Stimulated activated CD4-positive, alpha-beta T cell treated with anti-CD3 and anti-CD28 coated beads, Interleukin-15, amount 100 ng/mL, for 24 hours (primary cell): ENCODE measurements around the gene MPRIP.

ENCODE experiments used
- DNase-seq: peaks from one replicate; pipeline ENCODE4 v3.0.0-alpha.2; 2020

MPRIP gene

GRCh38 chr17:17029938-17030337, 12.3 kb upstream of the MPRIP start:
- DNase-seq: no peak

DNA sequence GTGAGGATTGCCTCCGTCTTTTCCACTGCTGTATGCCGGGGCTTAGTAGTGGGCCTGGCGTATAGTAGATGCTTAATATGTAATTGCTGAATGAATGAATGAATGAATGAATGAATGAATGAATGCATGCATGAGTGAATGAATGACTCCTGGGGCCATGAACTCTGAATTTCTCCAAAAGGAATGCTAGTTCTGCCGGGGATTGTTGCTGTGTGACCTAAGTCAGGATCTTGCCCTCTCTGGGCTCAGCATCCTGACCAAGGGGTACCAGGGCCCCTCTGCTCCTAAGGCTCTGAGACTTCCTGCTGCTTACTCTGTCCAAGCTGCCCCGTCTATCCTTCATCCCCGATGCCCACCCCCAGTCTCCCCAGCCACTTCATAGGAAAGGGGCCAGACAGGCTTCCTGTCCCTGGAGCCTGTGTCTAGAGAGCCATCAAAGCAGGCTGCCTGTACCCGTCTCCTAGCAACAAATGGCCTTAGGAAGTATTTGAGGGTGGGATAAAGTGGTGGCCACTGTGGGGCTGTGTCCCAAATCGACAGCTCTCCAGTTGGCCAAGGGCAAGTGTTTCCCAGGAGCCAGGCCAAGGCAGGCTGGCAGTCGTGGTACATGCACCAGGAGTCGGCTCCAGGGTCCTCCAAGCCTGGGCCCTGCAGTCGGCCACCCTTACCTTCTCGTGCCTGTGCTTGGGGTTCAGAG, 11.6 kb upstream of the MPRIP start:
- no peak for DNase-seq

- no peak for DNase-seq
Observed at GRCh38 chr17:17032131-17032692, 10.0 kb upstream of the MPRIP start.

DNA sequence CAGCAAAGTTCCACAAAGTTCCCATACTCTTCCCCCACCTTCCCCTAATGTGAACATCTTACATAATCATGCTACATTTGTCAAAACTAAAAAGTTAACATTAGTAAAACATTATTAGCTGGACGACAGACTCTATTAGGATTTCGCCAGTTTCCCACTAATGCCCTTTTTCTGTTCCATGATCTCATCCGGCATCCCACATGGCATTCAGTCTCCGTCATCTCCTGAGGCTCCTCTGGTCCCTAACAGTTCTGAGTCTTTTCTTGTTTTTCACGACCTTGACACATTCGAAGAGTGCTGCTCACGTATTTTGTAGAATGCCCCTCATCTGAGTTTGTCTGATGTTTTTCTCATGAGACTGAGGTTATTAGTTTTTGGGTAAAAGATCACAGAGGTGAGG, 8.8 kb upstream of the MPRIP start:
- no peak for DNase-seq

DNA sequence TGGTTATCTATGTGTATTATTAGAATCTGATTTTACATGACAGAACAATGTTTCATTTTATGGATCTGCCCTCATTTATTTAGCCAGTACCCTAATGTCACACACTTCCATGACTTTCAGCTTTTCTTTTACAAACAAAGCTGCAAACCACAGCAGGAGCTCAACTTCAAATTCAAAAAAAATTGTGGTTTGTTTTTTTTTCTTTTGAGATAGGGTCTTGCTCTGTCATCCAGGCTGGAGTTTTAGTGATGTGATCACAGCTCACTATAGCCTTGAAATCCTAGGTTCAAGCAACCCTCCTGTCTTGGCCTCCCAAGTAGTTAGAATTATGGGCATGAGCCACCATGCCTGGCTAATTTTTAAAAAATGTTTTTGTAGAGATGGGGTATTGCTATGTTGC, 8.2 kb upstream of the MPRIP start:
- DNase-seq: no peak

DNA sequence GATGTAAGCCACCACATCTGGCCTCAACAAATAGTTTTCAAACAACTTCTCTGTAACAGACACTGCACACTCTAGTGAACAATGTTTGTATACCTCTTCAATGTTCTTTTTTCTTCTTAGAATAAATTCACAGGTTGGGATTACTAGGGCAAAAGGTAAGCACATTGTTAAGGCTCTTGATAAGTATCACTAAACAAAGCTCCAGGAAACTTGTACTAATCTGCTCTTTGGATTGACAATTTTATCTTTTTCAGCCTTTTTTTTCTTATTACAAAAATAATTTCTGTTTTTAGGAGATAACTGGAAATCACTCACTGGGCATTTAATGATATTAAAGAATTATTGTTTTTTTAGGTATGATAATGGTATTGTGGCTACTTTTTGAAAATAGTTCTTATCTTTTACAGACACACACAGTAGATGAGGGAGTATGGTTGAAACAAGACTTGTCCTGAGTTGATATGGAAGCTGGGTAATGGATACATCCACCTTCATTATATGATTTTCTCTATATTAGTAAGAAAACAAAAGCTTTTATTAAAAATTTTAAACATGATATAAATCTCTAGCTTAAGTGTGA, 7.7 kb upstream of the MPRIP start:
- no peak for DNase-seq

- no peak for DNase-seq
Observed at GRCh38 chr17:17035490-17035889, 6.8 kb upstream of the MPRIP start.

DNA sequence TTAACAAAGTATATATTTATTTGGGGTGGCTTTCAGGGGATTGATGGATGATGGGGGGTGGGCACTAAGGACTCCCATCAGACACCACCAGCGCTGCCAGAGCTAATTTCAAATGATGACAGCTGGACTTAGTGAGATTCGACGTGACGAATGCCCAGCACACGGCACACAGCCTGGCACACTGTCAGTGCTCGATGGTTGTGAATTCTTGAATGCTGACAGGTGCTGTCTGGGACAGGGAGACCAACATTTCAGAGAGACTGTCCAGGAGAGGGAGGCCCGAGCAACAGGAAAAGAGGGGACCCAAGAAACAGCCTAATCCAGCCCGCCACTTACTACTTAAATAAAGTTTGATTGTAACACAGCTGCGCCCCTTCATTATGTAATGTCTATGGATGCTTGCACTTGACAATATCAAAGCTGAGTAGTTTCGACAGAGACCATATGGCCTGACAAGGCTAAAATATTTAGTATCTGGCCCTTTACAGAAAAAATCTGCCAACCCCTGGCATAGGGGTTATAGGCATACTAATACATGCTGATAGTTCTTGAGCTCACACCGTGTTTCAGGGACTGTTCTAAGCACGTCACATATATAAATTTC, 6.2 kb upstream of the MPRIP start:
- DNase-seq: no peak

GRCh38 chr17:17036524-17036998, 5.7 kb upstream of the MPRIP start:
- no peak for DNase-seq

DNA sequence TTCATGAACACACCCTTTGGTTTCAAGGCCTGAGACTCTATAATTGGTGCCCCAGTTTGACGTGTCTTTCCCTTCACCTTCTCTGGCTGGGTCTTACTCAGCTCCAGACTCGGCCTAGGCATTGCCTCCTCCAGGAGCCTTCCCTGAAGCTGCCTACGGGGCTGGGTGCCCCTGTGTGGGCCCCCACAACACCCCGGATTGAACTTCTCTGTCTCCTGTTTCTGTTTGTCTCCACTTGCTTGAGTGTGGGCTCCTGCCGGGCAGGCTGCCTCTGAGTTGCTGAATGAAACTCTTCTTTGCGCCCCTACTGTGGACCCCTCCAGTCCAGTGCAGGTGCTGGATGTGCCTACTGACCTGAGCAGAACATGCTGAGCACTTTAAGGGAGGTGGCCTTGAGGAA, 2.3 kb upstream of the MPRIP start:
- DNase-seq: no peak

DNA sequence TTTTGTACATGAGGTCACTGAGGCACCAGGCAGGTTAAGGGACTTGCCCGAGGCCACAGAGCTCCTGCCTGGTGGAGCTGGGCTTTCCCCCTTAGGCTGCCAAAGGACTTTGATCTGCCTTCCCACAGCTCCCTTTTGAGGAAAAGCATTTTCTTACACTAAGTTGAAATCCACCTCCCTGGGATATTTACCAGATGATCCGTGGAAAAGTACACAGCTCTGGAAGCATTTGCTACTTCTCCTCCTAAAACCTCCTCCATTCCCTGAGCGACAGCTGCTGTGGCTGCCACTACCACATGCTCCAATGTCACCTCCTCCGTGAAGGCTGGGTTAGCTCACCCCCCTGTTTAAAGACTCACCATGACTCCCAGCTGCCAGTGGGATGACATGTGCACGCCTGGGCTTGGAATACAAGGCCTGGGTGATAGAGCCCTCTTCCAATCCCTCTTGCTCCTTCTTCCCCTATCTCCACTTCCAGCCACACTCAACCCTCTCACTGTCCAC, 1.2 kb upstream of the MPRIP start:
- DNase-seq: no peak

DNA sequence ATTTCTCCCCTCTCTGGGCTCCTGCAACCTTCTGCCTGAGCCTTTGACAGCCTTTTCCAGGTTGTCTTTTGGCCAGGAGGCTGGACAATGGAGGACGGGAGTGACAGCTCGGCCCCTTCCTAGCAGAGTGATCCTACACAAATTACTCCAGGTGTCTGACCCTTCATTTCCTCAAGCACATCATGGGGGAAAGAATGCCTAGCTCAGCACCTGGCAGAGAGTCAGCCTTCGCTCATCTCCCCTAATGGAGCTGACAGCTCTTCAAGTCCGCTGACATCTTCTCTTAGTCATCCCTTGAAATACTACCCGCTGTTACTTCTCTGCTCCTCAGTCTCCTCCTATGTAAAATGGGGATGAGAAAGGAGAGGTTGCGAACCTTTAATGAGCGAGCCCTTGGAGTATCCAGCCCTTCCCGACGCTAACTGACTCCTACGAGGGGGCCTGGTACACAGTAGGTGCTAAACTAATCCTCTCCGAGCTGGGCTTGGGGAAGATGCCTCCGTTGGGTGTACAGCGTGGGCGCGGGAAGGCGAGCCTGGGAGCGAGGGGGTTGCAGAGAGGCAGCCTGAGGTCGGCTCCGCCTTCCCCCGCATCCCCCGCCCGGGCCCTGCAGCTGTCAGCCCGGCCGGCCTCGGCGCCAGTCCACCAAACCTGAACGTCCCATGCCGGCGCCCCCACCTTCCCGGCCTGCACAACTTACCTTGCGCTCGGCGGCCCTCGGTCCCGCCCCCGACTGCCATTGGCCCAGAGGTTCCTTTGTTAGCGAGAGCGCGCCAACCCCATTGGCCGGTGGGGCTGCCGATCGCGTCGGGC, 480 bp upstream of the MPRIP start:
- peak; percentile 99 for DNase-seq

- DNase-seq: peak; percentile 48
Observed at GRCh38 chr17:17042851-17043460, 699 bp downstream of the MPRIP start.

GRCh38 chr17:17043461-17044271, 1.4 kb downstream of the MPRIP start:
- DNase-seq: peak; percentile 7

DNA sequence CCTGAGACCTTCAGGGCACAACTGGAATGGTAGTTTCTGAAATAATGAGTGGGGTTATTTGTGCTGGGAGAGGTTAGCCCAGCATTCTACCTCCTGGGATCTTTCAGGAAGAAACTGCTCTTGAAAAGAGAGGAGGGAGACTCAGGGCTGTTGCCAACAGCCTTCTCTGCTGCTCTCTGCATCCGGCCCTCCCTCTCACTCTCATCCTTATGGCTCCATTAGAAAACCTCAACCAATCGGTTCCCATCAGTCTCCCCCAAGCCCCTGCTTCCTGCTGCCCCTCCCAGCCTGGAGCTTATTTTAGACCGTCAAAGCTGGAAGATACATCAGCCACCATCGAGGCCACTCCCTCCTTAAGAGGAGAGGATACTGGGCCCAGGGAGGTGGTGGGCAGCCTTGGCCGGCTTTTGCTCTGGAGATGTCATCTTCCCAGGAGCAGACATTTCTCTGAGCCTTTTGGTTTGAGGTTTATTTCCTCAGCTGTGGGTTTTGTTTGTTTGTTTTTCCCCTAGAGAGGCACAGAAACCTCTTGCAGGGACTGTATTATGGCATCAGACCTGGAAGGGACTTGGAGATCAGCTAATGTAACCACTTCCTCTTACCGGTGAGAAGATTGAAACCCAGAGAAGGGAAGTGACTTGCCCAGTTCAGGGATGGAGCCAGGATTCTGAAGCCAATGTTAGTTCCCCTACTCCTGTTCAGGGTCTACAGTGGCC, 2.7 kb downstream of the MPRIP start:
- no peak for DNase-seq

- DNase-seq: no peak
Observed at GRCh38 chr17:17048106-17048505, 5.8 kb downstream of the MPRIP start.

GRCh38 chr17:17050346-17051345, 8.4 kb downstream of the MPRIP start:
- DNase-seq: no peak

- DNase-seq: no peak
Observed at GRCh38 chr17:17051380-17051779, 9.1 kb downstream of the MPRIP start.

- DNase-seq: no peak
Observed at GRCh38 chr17:17051791-17052461, 9.7 kb downstream of the MPRIP start.
